Activated T-cell treated with anti-CD3 and anti-CD28 coated beads, Interleukin-2, amount 50 U/mL, for 4 hours (primary cell): ENCODE results near the gene BICDL1. TPM values are rescaled to one million over a fixed set of nuclear protein-coding genes. Genes with fewer than 3 reads are reported as not detected.

Experiments used
- ATAC-seq, 2 donors: fragments of 200-7000 bp; cut with Tn5 transposase; one replicate each; pipeline ENCODE4 v1.10.0; 2021
- DNase-seq: peaks from one replicate; pipeline ENCODE4 v3.0.0-alpha.2; 2020
- H3K27me3 Mint-ChIP-seq: one replicate; pipeline ENCODE4 v1.8.0; 2021; ENCODE audit warnings: low read depth, mixed read lengths
- H3K36me3 Mint-ChIP-seq: one replicate; pipeline ENCODE4 v1.8.0; 2022; ENCODE audit warnings: mixed read lengths; ENCODE audit not compliant: insufficient read depth
- H3K4me1 Mint-ChIP-seq: one replicate; pipeline ENCODE4 v1.8.0; 2021; ENCODE audit warnings: low read depth, mixed read lengths
- H3K4me3 Mint-ChIP-seq: one replicate; pipeline ENCODE4 v1.8.0; 2021; ENCODE audit warnings: mild to moderate bottlenecking, moderate library complexity, mixed read lengths
- H3K9me3 Mint-ChIP-seq: one replicate; pipeline ENCODE4 v1.8.0; 2021; ENCODE audit warnings: mixed read lengths
- total RNA-seq, 3 donors: library from RNA; stranded (reverse); gene quantifications; one replicate each; pipeline ENCODE4 v1.2.1, GENCODE V29; 2021

The BICDL1 gene
- total RNA-seq, 3 donors from 2014 or later = 121 to 152 (median 130) TPM

- peaks cover 14% of the 10 kb centered on the region for H3K36me3 Mint-ChIP-seq
- peaks cover 71% of the 10 kb centered on the region for H3K4me1 Mint-ChIP-seq
- H3K4me3 Mint-ChIP-seq = peak overlapping the region; percentile 93
- ATAC-seq = no peak
- no peak for DNase-seq
- H3K27me3 Mint-ChIP-seq = no peaks in the 10 kb centered on the region
- H3K9me3 Mint-ChIP-seq = no peaks in the 10 kb centered on the region
These were observed 129.5 kb downstream of the BICDL1 start for GRCh38 chr12:120118321-120119061.

GRCh38 chr12:120119271-120119973 is 130.4 kb downstream of the BICDL1 start:
- DNase-seq (no peak), ATAC-seq (peak; percentile 47 to 58)
- peak overlapping the region; percentile 93 for H3K4me3 Mint-ChIP-seq
- H3K9me3 Mint-ChIP-seq = no peaks in the 10 kb centered on the region
- H3K4me1 Mint-ChIP-seq = peaks cover 75% of the 10 kb centered on the region
- peaks cover 10% of the 10 kb centered on the region for H3K36me3 Mint-ChIP-seq
- no peaks in the 10 kb centered on the region for H3K27me3 Mint-ChIP-seq

GRCh38 chr12:120121343-120121742 is 132.3 kb downstream of the BICDL1 start:
- no peak for ATAC-seq
- Mint-ChIP-seq H3K27me3 (no peaks in the 10 kb centered on the region), H3K4me3 (peak overlapping the region; percentile 0), H3K9me3 (no peaks in the 10 kb centered on the region), H3K4me1 (peaks cover 69% of the 10 kb centered on the region), H3K36me3 (peaks cover 5% of the 10 kb centered on the region)
- no peak for DNase-seq

- Mint-ChIP-seq H3K4me3 (peak overlapping the region; percentile 4), H3K36me3 (peaks cover 9% of the 10 kb centered on the region), H3K4me1 (peaks cover 74% of the 10 kb centered on the region), H3K9me3 (no peaks in the 10 kb centered on the region), H3K27me3 (no peaks in the 10 kb centered on the region)
- no peak for DNase-seq
- peak; percentile 48 to 53 for ATAC-seq
These were observed 132.8 kb downstream of the BICDL1 start for GRCh38 chr12:120121766-120122293.

- Mint-ChIP-seq H3K36me3 (peaks cover 23% of the 10 kb centered on the region), H3K9me3 (no peaks in the 10 kb centered on the region), H3K4me3 (no peak overlapping the region), H3K27me3 (no peaks in the 10 kb centered on the region), H3K4me1 (peaks cover 57% of the 10 kb centered on the region)
- DNase-seq (no peak), ATAC-seq (no peak)
These were observed 136.0 kb downstream of the BICDL1 start for GRCh38 chr12:120125029-120125428.

GRCh38 chr12:120125792-120126634 is 137.0 kb downstream of the BICDL1 start:
- ATAC-seq = peak; percentile 12 to 23
- no peaks in the 10 kb centered on the region for H3K9me3 Mint-ChIP-seq

GRCh38 chr12:120126635-120127005 is 137.6 kb downstream of the BICDL1 start:
- ATAC-seq = peak; percentile 7 to 11
- H3K4me1 Mint-ChIP-seq = peaks cover 41% of the 10 kb centered on the region
- no peaks in the 10 kb centered on the region for H3K9me3 Mint-ChIP-seq
- H3K27me3 Mint-ChIP-seq = no peaks in the 10 kb centered on the region
- DNase-seq = no peak
- peak overlapping the region; percentile 56 for H3K4me3 Mint-ChIP-seq
- H3K36me3 Mint-ChIP-seq = peaks cover 29% of the 10 kb centered on the region

More at GRCh38 chr12:120125792-120126634, 137.0 kb downstream of the BICDL1 start:
- Mint-ChIP-seq H3K36me3 (peaks cover 23% of the 10 kb centered on the region), H3K4me1 (peaks cover 47% of the 10 kb centered on the region), H3K4me3 (no peak overlapping the region), H3K27me3 (no peaks in the 10 kb centered on the region)
- DNase-seq = no peak

- H3K4me3 Mint-ChIP-seq = no peak overlapping the region
- H3K27me3 Mint-ChIP-seq = no peaks in the 10 kb centered on the region
- no peaks in the 10 kb centered on the region for H3K9me3 Mint-ChIP-seq
- DNase-seq = no peak
- H3K36me3 Mint-ChIP-seq = peaks cover 46% of the 10 kb centered on the region
- H3K4me1 Mint-ChIP-seq = peaks cover 20% of the 10 kb centered on the region
- no peak for ATAC-seq
These were observed 141.0 kb downstream of the BICDL1 start for GRCh38 chr12:120130011-120130410.

- Mint-ChIP-seq H3K36me3 (peaks cover 47% of the 10 kb centered on the region), H3K9me3 (no peaks in the 10 kb centered on the region)
These were observed 142.1 kb downstream of the BICDL1 start for GRCh38 chr12:120131116-120131515.

GRCh38 chr12:120132054-120132836 is 143.2 kb downstream of the BICDL1 start:
- no peak for DNase-seq
- H3K4me3 Mint-ChIP-seq = no peak overlapping the region
- peaks cover 44% of the 10 kb centered on the region for H3K36me3 Mint-ChIP-seq
- H3K4me1 Mint-ChIP-seq = peaks cover 4% of the 10 kb centered on the region
- ATAC-seq = no peak
- H3K27me3 Mint-ChIP-seq = no peaks in the 10 kb centered on the region
- no peaks in the 10 kb centered on the region for H3K9me3 Mint-ChIP-seq

More at GRCh38 chr12:120131116-120131515, 142.1 kb downstream of the BICDL1 start:
- Mint-ChIP-seq H3K27me3 (no peaks in the 10 kb centered on the region), H3K4me1 (peaks cover 15% of the 10 kb centered on the region), H3K4me3 (no peak overlapping the region)
- DNase-seq (no peak), ATAC-seq (no peak)

- no peaks in the 10 kb centered on the region for H3K4me1 Mint-ChIP-seq
- ATAC-seq = no peak
- H3K27me3 Mint-ChIP-seq = no peaks in the 10 kb centered on the region
- no peaks in the 10 kb centered on the region for H3K9me3 Mint-ChIP-seq
- no peak for DNase-seq
- H3K4me3 Mint-ChIP-seq = no peak overlapping the region
- peaks cover 39% of the 10 kb centered on the region for H3K36me3 Mint-ChIP-seq
These were observed 143.9 kb downstream of the BICDL1 start for GRCh38 chr12:120132863-120133385.

GRCh38 chr12:120134307-120134980 is 145.4 kb downstream of the BICDL1 start:
- Mint-ChIP-seq H3K36me3 (peaks cover 38% of the 10 kb centered on the region), H3K4me3 (no peak overlapping the region), H3K9me3 (no peaks in the 10 kb centered on the region), H3K4me1 (no peaks in the 10 kb centered on the region), H3K27me3 (no peaks in the 10 kb centered on the region)
- no peak for DNase-seq
- no peak for ATAC-seq
